Mucosa of descending colon (tissue), 3 donors: ENCODE results near the gene GPR15LG. TPM values are rescaled to one million over a fixed set of nuclear protein-coding genes. Genes with fewer than 3 reads are reported as not detected.

Experiments
- ATAC-seq: fragments of 200-7000 bp; cut with Tn5 transposase; one replicate; pipeline ENCODE4 v1.9.1; 2020; ENCODE audit warnings: mild to moderate bottlenecking, moderate library complexity
- DNase-seq, 3 donors: peaks; one replicate each; pipeline ENCODE4 v3.0.0-alpha.2; 2020
- H3K36me3 ChIP-seq: fragments of 200-600 bp; one replicate; pipeline ENCODE4 v1.8.0; 2021; ENCODE audit warnings: low read depth, mild to moderate bottlenecking
- H3K4me1 ChIP-seq: fragments of 200-600 bp; one replicate; pipeline ENCODE4 v1.8.0; 2021; ENCODE audit warnings: low read depth, mild to moderate bottlenecking
- H3K4me3 ChIP-seq: fragments of 200-600 bp; one replicate; pipeline ENCODE4 v1.8.0; 2021; ENCODE audit warnings: mild to moderate bottlenecking
- H3K9me3 ChIP-seq: fragments of 200-600 bp; one replicate; pipeline ENCODE4 v1.8.0; 2021; ENCODE audit warnings: mild to moderate bottlenecking
- intact Hi-C, 2 donors: fragments of 100-400 bp; cut with DNase I in 1 of 2; cut with micrococcal nuclease in 1 of 2; formaldehyde crosslinking; loops; one replicate each; pipeline versions ENCODE4 v1.11.0 to v1.11.1; 2022; cut with DNase I, micrococcal nuclease
- total RNA-seq, 3 donors: library from RNA; stranded (reverse); fragmentation: NEBNext Ultra II Directional in 2 of 3; extraction: Animal tissue kit (Norgen Biotek cat#: 25700) in 2 of 3; gene quantifications; one replicate each; pipeline versions ENCODE4 v1.2.1 to v1.2.4, GENCODE V29; 2021 to 2023
- TF ChIP-seq, protein P1 (sequence below): fragments of 200-600 bp; IDR thresholded peaks from one replicate; pipeline ENCODE4 v1.8.0; 2022; ENCODE audit warnings: antibody characterized with exemption, mild to moderate bottlenecking
- donor health status: DM: no; HTN: no; CAD: no; lungs with moderate emphysema.
- donor health status: DM: no; HTN: no; CAD: no.
- donor health status: DM: no; HTN: yes; CAD: no.

The GPR15LG gene
- total RNA-seq, 3 donors from 2014 or later = 231 to 725 (median 467) TPM

DNA sequence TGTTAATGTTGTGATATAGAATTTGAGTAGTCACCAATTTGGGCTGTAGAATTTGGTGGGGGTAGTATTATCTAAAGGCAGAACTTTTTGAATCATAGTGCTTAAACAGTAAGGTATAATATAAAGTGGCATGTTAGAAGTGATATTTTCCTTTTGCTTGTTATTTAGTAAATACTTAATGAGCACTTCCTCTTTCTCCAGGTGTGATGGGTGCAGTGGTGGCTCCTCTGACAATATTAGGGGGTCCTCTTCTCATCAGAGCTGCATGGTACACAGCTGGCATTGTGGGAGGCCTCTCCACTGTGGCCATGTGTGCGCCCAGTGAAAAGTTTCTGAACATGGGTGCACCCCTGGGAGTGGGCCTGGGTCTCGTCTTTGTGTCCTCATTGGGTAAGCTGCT, 23.7 kb upstream of the GPR15LG start:
- Histone ChIP-seq H3K9me3 (no peaks in the 10 kb centered on the region), H3K4me3 (no peak overlapping the region), H3K36me3 (peaks cover 16% of the 10 kb centered on the region), H3K4me1 (no peaks in the 10 kb centered on the region)
- DNase-seq (no peak), ATAC-seq (no peak)
- intact Hi-C loops = loop anchor here (10.0 kb wide), 1 partner anchor 55 kb away; no protein-coding TSS in a partner anchor
- TF ChIP-seq, protein P1, sequence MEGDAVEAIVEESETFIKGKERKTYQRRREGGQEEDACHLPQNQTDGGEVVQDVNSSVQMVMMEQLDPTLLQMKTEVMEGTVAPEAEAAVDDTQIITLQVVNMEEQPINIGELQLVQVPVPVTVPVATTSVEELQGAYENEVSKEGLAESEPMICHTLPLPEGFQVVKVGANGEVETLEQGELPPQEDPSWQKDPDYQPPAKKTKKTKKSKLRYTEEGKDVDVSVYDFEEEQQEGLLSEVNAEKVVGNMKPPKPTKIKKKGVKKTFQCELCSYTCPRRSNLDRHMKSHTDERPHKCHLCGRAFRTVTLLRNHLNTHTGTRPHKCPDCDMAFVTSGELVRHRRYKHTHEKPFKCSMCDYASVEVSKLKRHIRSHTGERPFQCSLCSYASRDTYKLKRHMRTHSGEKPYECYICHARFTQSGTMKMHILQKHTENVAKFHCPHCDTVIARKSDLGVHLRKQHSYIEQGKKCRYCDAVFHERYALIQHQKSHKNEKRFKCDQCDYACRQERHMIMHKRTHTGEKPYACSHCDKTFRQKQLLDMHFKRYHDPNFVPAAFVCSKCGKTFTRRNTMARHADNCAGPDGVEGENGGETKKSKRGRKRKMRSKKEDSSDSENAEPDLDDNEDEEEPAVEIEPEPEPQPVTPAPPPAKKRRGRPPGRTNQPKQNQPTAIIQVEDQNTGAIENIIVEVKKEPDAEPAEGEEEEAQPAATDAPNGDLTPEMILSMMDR = no peak

DNA sequence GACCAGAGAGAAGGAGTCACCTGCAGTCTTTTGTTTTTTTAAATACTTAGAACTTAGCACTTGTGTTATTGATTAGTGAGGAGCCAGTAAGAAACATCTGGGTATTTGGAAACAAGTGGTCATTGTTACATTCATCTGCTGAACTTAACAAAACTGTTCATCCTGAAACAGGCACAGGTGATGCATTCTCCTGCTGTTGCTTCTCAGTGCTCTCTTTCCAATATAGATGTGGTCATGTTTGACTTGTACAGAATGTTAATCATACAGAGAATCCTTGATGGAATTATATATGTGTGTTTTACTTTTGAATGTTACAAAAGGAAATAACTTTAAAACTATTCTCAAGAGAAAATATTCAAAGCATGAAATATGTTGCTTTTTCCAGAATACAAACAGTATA, 20.8 kb upstream of the GPR15LG start:
- intact Hi-C loops = loop anchor here in 1 of 2 donors (10.0 kb wide), 1 partner anchor 52 kb away; no protein-coding TSS in a partner anchor
- H3K4me1 ChIP-seq = no peaks in the 10 kb centered on the region
- ATAC-seq (no peak), DNase-seq (no peak)
- no peak overlapping the region for H3K4me3 ChIP-seq
- H3K9me3 ChIP-seq = no peaks in the 10 kb centered on the region
- H3K36me3 ChIP-seq = peaks cover 8% of the 10 kb centered on the region
- TF ChIP-seq, protein P1 = no peak

DNA sequence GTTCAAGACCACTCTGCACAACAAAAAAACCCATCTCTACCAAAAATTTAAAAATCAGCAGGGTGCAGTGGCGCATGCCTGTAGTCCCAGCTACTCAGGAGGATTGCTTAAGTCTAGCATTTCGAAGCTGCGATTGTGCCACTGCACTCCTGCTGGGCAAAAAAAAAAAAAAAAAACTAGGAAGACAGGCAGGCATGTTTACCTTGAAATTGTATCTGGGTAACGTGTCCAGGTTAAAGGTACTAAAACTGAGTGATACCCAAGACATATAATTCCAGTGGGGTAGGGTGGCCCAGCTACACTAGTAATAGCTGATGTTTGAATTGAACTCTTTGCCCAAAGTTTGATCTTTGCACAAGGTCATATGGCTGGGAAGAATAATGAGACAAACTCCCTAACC, 18.1 kb upstream of the GPR15LG start:
- no peaks in the 10 kb centered on the region for H3K36me3 ChIP-seq
- intact Hi-C loops = loop anchor here in 1 of 2 donors (10.0 kb wide), 1 partner anchor 49 kb away; no protein-coding TSS in a partner anchor
- TF ChIP-seq, protein P1 = no peak
- no peak for ATAC-seq
- H3K9me3 ChIP-seq = no peaks in the 10 kb centered on the region
- no peak for DNase-seq
- H3K4me1 ChIP-seq = no peaks in the 10 kb centered on the region
- no peak overlapping the region for H3K4me3 ChIP-seq

DNA sequence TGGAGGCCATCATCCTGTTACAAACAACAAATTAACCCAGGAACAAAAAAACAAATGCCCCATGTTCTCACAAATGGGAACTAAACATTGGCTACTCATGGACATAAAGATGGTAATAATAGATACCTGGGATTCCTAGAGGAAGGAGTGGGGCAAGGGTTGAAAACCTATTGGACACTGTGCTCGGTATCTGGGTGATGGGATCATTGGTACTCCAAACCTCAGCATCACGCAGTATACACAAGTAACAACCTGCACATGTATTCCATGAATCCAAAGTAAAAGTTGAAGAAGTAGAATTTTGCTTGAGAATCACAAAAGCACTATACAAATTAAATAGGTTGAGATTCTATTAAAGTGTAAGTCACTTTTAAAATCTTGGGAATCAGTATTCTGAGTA, 17.6 kb upstream of the GPR15LG start:
- ATAC-seq = no peak

GRCh38 chr10:84156768-84157167, 16.8 kb upstream of the GPR15LG start:
- Histone ChIP-seq H3K4me3 (no peak overlapping the region), H3K36me3 (no peaks in the 10 kb centered on the region), H3K9me3 (no peaks in the 10 kb centered on the region), H3K4me1 (no peaks in the 10 kb centered on the region)
- ATAC-seq = peak; percentile 47
- no peak for DNase-seq
- intact Hi-C loops = loop anchor here in 1 of 2 donors (10.0 kb wide), 1 partner anchor 48 kb away; no protein-coding TSS in a partner anchor
- TF ChIP-seq, protein P1 = no peak

More for the DNA sequence above, 17.6 kb upstream of the GPR15LG start:
- intact Hi-C loops = loop anchor here in 1 of 2 donors (10.0 kb wide), 1 partner anchor 49 kb away; no protein-coding TSS in a partner anchor
- H3K36me3 ChIP-seq = no peaks in the 10 kb centered on the region
- H3K4me3 ChIP-seq = no peak overlapping the region
- TF ChIP-seq, protein P1 = no peak
- no peaks in the 10 kb centered on the region for H3K9me3 ChIP-seq
- no peak for DNase-seq
- no peaks in the 10 kb centered on the region for H3K4me1 ChIP-seq

DNA sequence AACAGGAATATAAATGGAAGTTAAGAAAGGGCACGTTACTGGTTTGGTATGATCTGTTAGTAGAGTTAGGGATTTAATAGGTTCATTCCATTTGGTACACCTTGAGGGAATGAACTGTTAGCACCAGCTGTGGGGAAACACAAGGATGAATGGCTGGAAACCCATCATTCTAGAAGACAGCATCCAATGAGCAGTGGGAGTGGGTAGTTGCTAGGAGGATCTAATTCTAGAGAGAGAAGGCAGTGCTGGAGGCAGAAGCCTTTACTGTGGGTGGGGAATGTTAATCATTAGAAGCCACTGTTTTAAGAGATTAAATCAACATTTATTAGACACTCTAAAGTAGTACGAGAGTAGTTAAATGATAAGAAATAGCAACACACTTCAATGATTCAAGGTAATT, 15.5 kb upstream of the GPR15LG start:
- intact Hi-C loops = loop anchor here in 1 of 2 donors (10.0 kb wide), 1 partner anchor 47 kb away; no protein-coding TSS in a partner anchor
- TF ChIP-seq, protein P1 = no peak
- ATAC-seq (no peak), DNase-seq (no peak)
- H3K9me3 ChIP-seq = no peaks in the 10 kb centered on the region
- no peak overlapping the region for H3K4me3 ChIP-seq
- H3K4me1 ChIP-seq = no peaks in the 10 kb centered on the region
- no peaks in the 10 kb centered on the region for H3K36me3 ChIP-seq
